WERI-Rb-1 (cell line): Measurements from ENCODE around the gene GATAD2B.
A peak's percentile ranks its signal among the peaks of the same experiment; 100 is the strongest.
"Not testable (repeated sequence)": the region's sequence is repeated elsewhere in the genome, so short reads cannot be mapped to it uniquely, and the experiment has no call there.

Experiments
- DNase-seq: peaks from one replicate; pipeline ENCODE4 v3.0.0-alpha.2; 2020
- H3K27ac ChIP-seq: fragments of 250-450 bp; sonication (Bioruptor Pico); 2 replicates; pipeline ENCODE4 v1.5.1; 2020; ENCODE audit warnings: mild to moderate bottlenecking, moderate library complexity
- H3K27me3 ChIP-seq: fragments of 250-450 bp; sonication (Bioruptor Pico); 2 replicates; pipeline ENCODE4 v1.5.1; 2021; ENCODE audit warnings: mild to moderate bottlenecking, low read depth, moderate library complexity; ENCODE audit not compliant: insufficient read depth, severe bottlenecking
- H3K36me3 ChIP-seq: fragments of 250-450 bp; sonication (Bioruptor Pico); 2 replicates; pipeline ENCODE4 v1.5.1; 2020; ENCODE audit warnings: mild to moderate bottlenecking, moderate library complexity
- H3K4me3 ChIP-seq: 2 replicates; pipeline ENCODE4 v1.5.1; 2011; ENCODE audit warnings: low read depth, mild to moderate bottlenecking, control low read depth, low read length
- H3K9me3 ChIP-seq: fragments of 250-450 bp; sonication (Bioruptor Pico); 2 replicates; pipeline ENCODE4 v1.5.1; 2021; ENCODE audit warnings: mild to moderate bottlenecking, moderate library complexity; ENCODE audit not compliant: severe bottlenecking
- CTCF ChIP-seq: IDR thresholded peaks from 2 replicates; pipeline ENCODE4 v1.5.1; 2011; ENCODE audit warnings: low read depth, mild to moderate bottlenecking, control low read depth, inconsistent platforms, low read length

GATAD2B gene

DNA sequence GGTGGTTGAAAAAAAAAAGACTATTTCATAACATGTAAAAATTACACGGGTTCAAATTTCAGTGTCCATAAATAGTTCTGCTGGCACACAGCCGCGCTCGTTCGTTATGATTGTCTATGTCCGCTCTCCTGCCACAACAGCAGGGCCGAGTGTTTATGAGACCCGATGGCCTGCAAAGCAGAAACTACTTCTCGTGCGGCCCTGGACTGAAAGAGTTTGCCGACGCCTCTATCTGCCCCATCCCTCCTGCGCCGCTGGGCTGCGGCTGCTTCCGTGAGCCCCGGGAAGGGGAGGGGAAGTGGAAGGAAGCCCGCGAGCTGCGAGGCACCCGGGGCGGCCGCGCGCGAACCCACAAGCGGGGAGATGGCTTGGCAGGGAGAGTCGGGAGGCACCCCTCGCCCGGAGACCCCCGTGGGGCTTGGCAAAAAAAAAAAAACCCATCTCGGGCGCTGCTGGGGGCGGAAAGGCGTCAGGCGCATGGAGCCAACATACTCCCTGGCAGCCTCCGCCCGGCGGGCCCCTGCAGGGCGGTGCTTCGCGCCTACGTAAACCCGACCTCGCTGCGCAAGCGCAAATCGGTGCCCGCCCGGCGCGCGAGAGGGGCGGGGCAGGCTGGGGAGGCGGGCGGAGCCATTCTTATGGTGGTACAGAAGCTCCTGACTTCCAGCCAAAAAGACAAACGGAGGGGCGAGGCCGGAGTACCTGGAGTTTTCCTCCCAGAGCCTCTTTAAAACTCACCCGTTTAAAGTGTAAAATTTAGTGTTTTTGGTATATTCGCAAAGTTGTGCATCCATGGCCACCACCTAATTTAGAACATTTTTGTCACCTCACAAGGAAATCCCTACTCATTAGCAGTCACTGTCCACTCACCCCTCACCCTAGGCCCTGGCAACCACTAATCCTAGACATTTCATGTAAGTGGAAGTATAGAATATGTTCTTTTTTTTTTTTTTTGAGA, 139.3 kb downstream of the GATAD2B start:
- Histone ChIP-seq H3K9me3 (peaks cover 6% of the 10 kb centered on the region), H3K27ac (peak overlapping the region; percentile 83), H3K27me3 (no peaks in the 10 kb centered on the region), H3K4me3 (peak overlapping the region; percentile 80), H3K36me3 (no peaks in the 10 kb centered on the region)
- 0 out of 2 replicates have a peak, but pooled peaks have one; percentile 7 for TF ChIP-seq CTCF
- DNase-seq: peak; percentile 99

GRCh38 chr1:153782648-153783047, 140.1 kb downstream of the GATAD2B start:
- Histone ChIP-seq H3K27ac (peak overlapping the region; percentile 83), H3K4me3 (peak overlapping the region; percentile 80)
- not testable (repeated sequence) for H3K36me3 ChIP-seq, H3K27me3 ChIP-seq, H3K9me3 ChIP-seq, DNase-seq

DNA sequence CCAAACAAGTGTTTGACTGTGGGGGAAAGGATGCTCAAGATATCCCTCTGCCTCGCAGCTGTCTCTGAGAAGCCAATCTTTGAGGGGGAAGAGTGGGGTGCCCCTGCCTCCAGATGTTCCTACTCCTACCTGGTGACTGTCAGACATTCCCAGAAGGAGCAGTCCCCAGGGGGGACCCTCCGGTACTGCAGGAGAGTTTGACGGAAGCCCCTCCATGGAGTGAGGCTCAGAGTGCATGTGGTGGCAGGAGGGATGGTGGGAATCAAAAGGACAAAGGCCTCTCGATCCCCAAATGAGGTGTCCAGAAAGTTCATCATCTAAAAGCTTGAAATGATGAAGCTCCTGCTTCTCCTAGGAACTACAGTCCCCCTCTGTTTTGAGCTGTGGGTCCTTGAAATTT, 142.2 kb downstream of the GATAD2B start:
- H3K27me3 ChIP-seq: no peaks in the 10 kb centered on the region
- DNase-seq: no peak
- H3K4me3 ChIP-seq: no peak overlapping the region
- no peak for TF ChIP-seq CTCF
- H3K9me3 ChIP-seq: no peaks in the 10 kb centered on the region
- no peaks in the 10 kb centered on the region; the same call in 1 of the 2 replicates for H3K36me3 ChIP-seq
- H3K27ac ChIP-seq: no peak overlapping the region

DNA sequence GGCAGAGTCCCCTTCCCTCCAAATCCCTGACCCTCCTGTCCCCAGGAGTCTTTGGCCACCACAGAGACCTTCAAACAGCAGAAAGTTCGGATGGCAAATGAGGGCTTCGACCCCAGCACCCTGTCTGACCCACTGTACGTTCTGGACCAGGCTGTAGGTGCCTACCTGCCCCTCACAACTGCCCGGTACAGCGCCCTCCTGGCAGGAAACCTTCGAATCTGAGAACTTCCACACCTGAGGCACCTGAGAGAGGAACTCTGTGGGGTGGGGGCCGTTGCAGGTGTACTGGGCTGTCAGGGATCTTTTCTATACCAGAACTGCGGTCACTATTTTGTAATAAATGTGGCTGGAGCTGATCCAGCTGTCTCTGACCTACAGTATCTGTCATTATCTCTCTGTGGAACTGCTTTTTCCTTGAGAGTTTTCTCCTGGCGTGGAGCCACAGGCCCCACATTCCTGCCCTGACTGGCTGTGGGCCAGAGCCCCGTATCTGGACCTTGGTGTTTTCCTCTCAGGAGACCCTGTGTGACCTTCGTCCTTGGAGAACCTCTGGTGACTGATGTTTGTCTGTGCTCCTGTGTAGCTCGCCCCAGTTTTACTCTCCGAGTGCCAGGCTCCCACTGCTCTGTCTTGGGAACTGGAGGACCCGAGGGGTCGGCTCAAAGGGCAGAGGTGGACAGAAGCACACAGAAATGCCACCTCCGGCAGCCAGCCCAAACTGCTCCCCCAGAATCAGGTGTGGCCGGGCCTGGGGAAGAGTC, 142.8 kb downstream of the GATAD2B start:
- no peaks in the 10 kb centered on the region for H3K9me3 ChIP-seq
- no peaks in the 10 kb centered on the region for H3K27me3 ChIP-seq
- no peak overlapping the region for H3K27ac ChIP-seq
- no peak overlapping the region for H3K4me3 ChIP-seq
- TF ChIP-seq CTCF: no peak
- H3K36me3 ChIP-seq: no peaks in the 10 kb centered on the region; the same call in 1 of the 2 replicates
- DNase-seq: no peak

- Histone ChIP-seq H3K4me3 (no peak overlapping the region), H3K9me3 (no peaks in the 10 kb centered on the region), H3K27me3 (no peaks in the 10 kb centered on the region), H3K36me3 (peaks cover 6% of the 10 kb centered on the region), H3K27ac (no peak overlapping the region)
- no peak for TF ChIP-seq CTCF
- DNase-seq: no peak
Observed at GRCh38 chr1:153778824-153779519, 143.8 kb downstream of the GATAD2B start.
